Cardiac atrium fibroblast (primary cell): ENCODE results near the gene PIK3C2A. TPM values are rescaled to one million over a fixed set of nuclear protein-coding genes. Genes with fewer than 3 reads are reported as not detected.

Experiments
- total RNA-seq: library from RNA; depleted of rRNA; stranded (reverse); fragments of >200 nt; gene quantifications from 2 replicates; pipeline ENCODE4 v1.2.3, GENCODE V29; 2015

Gene PIK3C2A
- 91.2 and 105 TPM in 2 replicates for total RNA-seq

GRCh38 chr11:17207317-17208256 lies at the start of gene PIK3C2A:
TSS of gene PIK3C2A (minus strand) at chr11:17207986. CDS start at chr11:17169741, 38,245 bp downstream.

Other genes with a start within 250 kb of the PIK3C2A start
- gene PLEKHA7, start 193.6 kb downstream of the PIK3C2A start, total RNA-seq, result 0.16 TPM in 1 of 2 replicates, not detected in the other
- 1,083 and 1,225 TPM in 2 replicates for gene RPS13, start 130.3 kb downstream of the PIK3C2A start, total RNA-seq
- 50.5 and 65.9 TPM in 2 replicates for gene NUCB2, start 68.8 kb upstream of the PIK3C2A start, total RNA-seq
- 3.8 and 8.7 TPM in 2 replicates for gene NCR3LG1, start 143.8 kb upstream of the PIK3C2A start, total RNA-seq
- gene KCNJ11, start 180.7 kb upstream of the PIK3C2A start, total RNA-seq, result not detected in 2 replicates